Ishikawa (cell line): ENCODE measurements around the gene FGF1.

Experiments
- CEBPB ChIP-seq: IDR thresholded peaks from 2 replicates; pipeline ENCODE4 v1.6.1; 2012
- CREB1 ChIP-seq: IDR thresholded peaks from 2 replicates; pipeline ENCODE4 v1.6.1; 2012; ENCODE audit warnings: low read depth
- EGR1 ChIP-seq: IDR thresholded peaks from 2 replicates; pipeline ENCODE4 v1.6.1; 2012
- EP300 ChIP-seq: IDR thresholded peaks from 2 replicates; pipeline ENCODE4 v1.6.1; 2012; ENCODE audit warnings: borderline replicate concordance
- FOXM1 ChIP-seq: IDR thresholded peaks from 2 replicates; pipeline ENCODE4 v1.6.1; 2012; ENCODE audit warnings: low read depth, borderline replicate concordance
- MAX ChIP-seq: IDR thresholded peaks from 2 replicates; pipeline ENCODE4 v1.6.1; 2012
- NFIC ChIP-seq: IDR thresholded peaks from 2 replicates; pipeline ENCODE4 v1.6.1; 2012
- RAD21 ChIP-seq: IDR thresholded peaks from 2 replicates; pipeline ENCODE4 v1.6.1; 2012; ENCODE audit warnings: low read depth
- REST ChIP-seq: IDR thresholded peaks from 2 replicates; pipeline ENCODE4 v1.6.1; 2012; ENCODE audit warnings: low read depth, mild to moderate bottlenecking
- TAF1 ChIP-seq: IDR thresholded peaks from 2 replicates; pipeline ENCODE4 v1.6.1; 2012; ENCODE audit warnings: low read depth, mild to moderate bottlenecking
- TCF12 ChIP-seq: IDR thresholded peaks from 2 replicates; pipeline ENCODE4 v1.6.1; 2012; ENCODE audit warnings: low read depth
- USF1 ChIP-seq: IDR thresholded peaks from 2 replicates; pipeline ENCODE4 v1.6.1; 2012
- YY1 ChIP-seq: IDR thresholded peaks from 2 replicates; pipeline ENCODE4 v1.6.1; 2012; ENCODE audit warnings: low read depth
- ZBTB7A ChIP-seq: IDR thresholded peaks from 2 replicates; pipeline ENCODE4 v1.6.1; 2012; ENCODE audit warnings: low read depth

GRCh38 chr5:142634216-142635011, 51.5 kb downstream of the FGF1 start:
- no peak for TF ChIP-seq TAF1
- no peak for TF ChIP-seq YY1
- TF ChIP-seq MAX = no peak
- no peak for TF ChIP-seq ZBTB7A
- TF ChIP-seq CEBPB = no peak
- TF ChIP-seq EP300 = no peak
- TF ChIP-seq REST = no peak
- no peak for TF ChIP-seq EGR1
- TF ChIP-seq RAD21 = no peak
- TF ChIP-seq FOXM1 = no peak
- TF ChIP-seq TCF12 = no peak
- no peak for TF ChIP-seq USF1
- TF ChIP-seq CREB1 = no peak
- TF ChIP-seq NFIC = no peak
